HG03342 (cell line): ENCODE results near the gene ZSCAN2.
"Not testable (repeated sequence)": the region's sequence is repeated elsewhere in the genome, so short reads cannot be mapped to it uniquely, and the experiment has no call there.

Experiments used
- ATAC-seq: cut with Tn5 transposase; IDR thresholded peaks from one replicate; pipeline ENCODE4 v1.9.1; 2021; ENCODE audit warnings: mild to moderate bottlenecking, moderate library complexity; ENCODE audit not compliant: unreplicated experiment

The ZSCAN2 gene

GRCh38 chr15:84634228-84634837, 33.5 kb downstream of the ZSCAN2 start:
- ATAC-seq, result no peak

- ATAC-seq, result no peak
Measured at GRCh38 chr15:84638103-84638502, 37.3 kb downstream of the ZSCAN2 start.

- ATAC-seq, result not testable (repeated sequence)
Measured at GRCh38 chr15:84641871-84642270, 41.1 kb downstream of the ZSCAN2 start.

- ATAC-seq, result not testable (repeated sequence)
Measured at GRCh38 chr15:84642640-84643039, 41.8 kb downstream of the ZSCAN2 start.

- ATAC-seq, result no peak
Measured at GRCh38 chr15:84643838-84644237, 43.0 kb downstream of the ZSCAN2 start.

GRCh38 chr15:84645496-84645895, 44.7 kb downstream of the ZSCAN2 start:
- no peak for ATAC-seq

GRCh38 chr15:84645997-84646396, 45.2 kb downstream of the ZSCAN2 start:
- ATAC-seq, result no peak

- ATAC-seq, result no peak
Measured at GRCh38 chr15:84647726-84648125, 46.9 kb downstream of the ZSCAN2 start.

- ATAC-seq, result no peak
Measured at GRCh38 chr15:84648539-84648938, 47.7 kb downstream of the ZSCAN2 start.

- no peak for ATAC-seq
Measured at GRCh38 chr15:84649706-84650105, 48.9 kb downstream of the ZSCAN2 start.

- no peak for ATAC-seq
Measured at GRCh38 chr15:84653584-84653909, 52.7 kb downstream of the ZSCAN2 start.

GRCh38 chr15:84653910-84654688, 53.3 kb downstream of the ZSCAN2 start, which contains the start of gene WDR73:
Gene WDR73 (minus strand): TSS chr15:84654283. CDS start chr15:84654274, 9 bp downstream.
- peak; percentile 78 for ATAC-seq

GRCh38 chr15:84654689-84655453, 54.1 kb downstream of the ZSCAN2 start:
- ATAC-seq, result peak; percentile 29

GRCh38 chr15:84656972-84657371, 56.2 kb downstream of the ZSCAN2 start:
- ATAC-seq, result no peak

GRCh38 chr15:84657748-84658079, 56.9 kb downstream of the ZSCAN2 start:
- no peak for ATAC-seq

- peak; percentile 64 for ATAC-seq
Measured at GRCh38 chr15:84658080-84658787, 57.4 kb downstream of the ZSCAN2 start, which contains the start of gene NMB. Gene NMB (minus strand): TSS chr15:84658199. CDS start chr15:84658152, 47 bp downstream.

GRCh38 chr15:84658788-84659411, 58.1 kb downstream of the ZSCAN2 start:
- no peak for ATAC-seq

GRCh38 chr15:84659904-84660781, 59.3 kb downstream of the ZSCAN2 start:
- ATAC-seq, result no peak

GRCh38 chr15:84661001-84661400, 60.2 kb downstream of the ZSCAN2 start:
- no peak for ATAC-seq

GRCh38 chr15:84666373-84666772, 65.6 kb downstream of the ZSCAN2 start:
- no peak for ATAC-seq
